GM10266 (cell line): Measurements from ENCODE around the gene HSPBP1.

Experiments
- DNase-seq: peaks from one replicate; pipeline ENCODE4 v3.0.0; 2012; ENCODE audit errors: extremely low spot score
- TF ChIP-seq, protein P1 (sequence below): IDR thresholded peaks from 2 replicates; pipeline ENCODE4 v1.5.1; 2012; ENCODE audit warnings: mild to moderate bottlenecking, low read depth; ENCODE audit not compliant: control insufficient read depth, insufficient read depth; ENCODE audit errors: missing control alignments

HSPBP1 gene

DNA sequence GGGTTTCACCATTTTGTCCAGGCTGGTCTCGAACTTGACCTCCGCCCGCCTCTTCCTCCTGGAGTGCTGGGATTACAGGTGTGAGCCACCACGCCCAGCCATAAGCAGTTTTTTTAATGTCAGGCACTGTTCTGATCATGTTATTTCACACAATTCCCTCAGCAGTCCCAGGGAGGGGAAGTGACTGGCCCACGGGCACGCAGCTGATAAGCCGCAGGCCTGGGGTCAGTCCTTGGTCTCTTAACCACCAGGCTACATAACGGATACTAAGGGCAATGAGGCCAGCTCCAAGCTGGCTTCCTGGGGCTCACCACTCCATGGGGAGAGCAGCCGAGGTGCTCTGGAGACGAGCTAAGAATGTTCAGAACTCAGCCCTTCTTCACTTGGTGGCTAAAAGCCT, 17.4 kb upstream of the HSPBP1 start:
- TF ChIP-seq, protein P1, sequence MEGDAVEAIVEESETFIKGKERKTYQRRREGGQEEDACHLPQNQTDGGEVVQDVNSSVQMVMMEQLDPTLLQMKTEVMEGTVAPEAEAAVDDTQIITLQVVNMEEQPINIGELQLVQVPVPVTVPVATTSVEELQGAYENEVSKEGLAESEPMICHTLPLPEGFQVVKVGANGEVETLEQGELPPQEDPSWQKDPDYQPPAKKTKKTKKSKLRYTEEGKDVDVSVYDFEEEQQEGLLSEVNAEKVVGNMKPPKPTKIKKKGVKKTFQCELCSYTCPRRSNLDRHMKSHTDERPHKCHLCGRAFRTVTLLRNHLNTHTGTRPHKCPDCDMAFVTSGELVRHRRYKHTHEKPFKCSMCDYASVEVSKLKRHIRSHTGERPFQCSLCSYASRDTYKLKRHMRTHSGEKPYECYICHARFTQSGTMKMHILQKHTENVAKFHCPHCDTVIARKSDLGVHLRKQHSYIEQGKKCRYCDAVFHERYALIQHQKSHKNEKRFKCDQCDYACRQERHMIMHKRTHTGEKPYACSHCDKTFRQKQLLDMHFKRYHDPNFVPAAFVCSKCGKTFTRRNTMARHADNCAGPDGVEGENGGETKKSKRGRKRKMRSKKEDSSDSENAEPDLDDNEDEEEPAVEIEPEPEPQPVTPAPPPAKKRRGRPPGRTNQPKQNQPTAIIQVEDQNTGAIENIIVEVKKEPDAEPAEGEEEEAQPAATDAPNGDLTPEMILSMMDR = no peak
- DNase-seq = no peak

DNA sequence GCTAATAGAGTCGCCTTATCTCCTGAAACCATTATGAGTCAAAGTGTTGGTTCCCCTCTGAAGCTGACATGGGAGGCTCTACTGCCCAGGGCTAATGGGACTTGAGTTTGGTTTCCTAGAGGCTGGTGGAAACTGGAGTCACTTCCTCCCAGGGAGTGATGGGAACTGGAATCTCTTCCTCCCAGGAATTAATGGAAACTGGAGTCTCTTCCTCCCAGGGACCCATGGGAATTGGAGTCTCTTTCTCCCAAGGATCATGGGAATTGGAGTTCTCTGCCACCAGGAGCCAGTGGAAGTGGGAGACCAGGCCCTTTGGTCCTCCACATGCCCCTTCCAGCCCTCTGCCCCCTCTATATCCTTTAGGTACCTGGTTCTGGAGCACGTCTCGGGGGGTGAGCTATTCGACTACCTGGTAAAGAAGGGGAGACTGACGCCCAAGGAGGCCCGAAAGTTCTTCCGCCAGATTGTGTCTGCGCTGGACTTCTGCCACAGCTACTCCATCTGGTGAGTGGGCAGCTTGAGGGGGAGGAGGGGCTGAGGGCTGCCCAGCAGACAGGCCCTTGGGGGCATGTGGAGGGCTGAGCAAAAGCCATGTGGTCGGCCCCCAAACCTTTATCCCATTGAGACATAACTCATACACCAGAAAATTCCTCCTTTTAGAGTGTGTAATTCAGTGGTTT, 9.3 kb upstream of the HSPBP1 start:
- DNase-seq = no peak
- TF ChIP-seq, protein P1 = no peak

DNA sequence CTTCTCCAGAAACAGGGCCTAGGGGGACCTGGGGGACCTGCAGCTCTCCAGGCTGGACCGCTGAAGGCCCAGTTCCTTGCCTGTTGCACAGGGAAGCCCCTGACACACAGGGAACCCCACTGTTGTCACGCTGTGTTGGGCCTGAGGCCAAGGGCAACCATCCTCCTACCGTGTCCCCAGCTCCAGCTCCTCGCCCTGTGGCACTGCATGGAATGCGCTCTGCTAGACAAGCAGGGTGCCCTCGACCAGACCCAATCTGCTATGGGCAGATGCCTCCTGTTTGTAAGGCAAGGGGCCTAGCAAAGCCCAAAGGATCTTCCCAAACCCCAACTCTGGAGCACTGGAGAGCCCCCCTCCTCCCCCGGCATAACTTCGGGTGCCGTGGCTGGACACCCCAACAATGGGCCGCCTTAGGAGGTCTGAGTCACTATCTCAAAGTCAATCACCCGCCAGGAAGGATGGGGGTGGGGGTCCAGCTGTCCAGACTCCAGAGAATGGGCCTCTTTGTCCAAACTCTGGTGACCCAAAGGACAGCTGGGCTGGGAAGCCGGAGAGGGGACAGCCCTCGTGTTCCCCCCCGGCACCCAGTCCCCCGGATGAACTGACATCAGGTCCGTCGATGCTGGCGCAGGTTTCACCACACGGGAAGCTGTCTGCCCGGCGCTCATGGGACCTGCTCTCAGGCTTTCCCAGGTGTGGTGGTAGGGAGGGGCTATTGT, 7.6 kb upstream of the HSPBP1 start:
- no peak for DNase-seq
- TF ChIP-seq, protein P1 = no peak

DNA sequence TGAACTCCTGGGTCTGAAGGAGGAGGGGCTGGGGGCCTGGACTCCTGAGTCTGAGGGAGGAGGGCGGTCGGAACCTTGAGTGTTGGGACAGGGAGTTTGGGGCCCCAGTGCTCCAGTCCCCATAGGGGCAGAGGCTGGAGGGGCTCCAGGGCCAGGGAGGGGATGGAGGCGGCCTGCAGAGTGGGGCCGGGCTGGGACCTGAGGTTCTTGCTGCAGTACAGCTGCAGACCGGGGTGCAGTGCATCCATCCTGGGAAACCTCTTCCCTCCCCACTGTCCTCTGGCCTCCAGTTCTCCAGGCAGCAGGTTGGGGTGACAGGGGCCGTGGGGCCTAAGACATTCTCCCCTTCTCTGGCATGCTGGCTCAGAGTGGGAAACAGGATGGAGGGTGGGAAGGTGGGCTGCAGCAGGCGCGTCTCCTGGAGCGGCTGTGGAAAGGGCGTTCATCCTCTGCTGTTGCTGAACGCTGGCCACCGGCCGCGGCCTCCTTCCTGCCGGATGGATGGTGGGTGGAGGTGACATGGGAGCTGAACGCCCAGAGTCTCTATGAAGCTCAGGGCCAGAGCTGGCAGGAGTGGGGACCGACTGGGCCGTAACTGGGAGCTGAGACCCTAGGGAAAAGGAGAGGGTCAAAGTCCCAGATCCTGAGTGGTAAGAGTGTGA, 5.5 kb upstream of the HSPBP1 start:
- DNase-seq = no peak
- TF ChIP-seq, protein P1 = no peak

DNA sequence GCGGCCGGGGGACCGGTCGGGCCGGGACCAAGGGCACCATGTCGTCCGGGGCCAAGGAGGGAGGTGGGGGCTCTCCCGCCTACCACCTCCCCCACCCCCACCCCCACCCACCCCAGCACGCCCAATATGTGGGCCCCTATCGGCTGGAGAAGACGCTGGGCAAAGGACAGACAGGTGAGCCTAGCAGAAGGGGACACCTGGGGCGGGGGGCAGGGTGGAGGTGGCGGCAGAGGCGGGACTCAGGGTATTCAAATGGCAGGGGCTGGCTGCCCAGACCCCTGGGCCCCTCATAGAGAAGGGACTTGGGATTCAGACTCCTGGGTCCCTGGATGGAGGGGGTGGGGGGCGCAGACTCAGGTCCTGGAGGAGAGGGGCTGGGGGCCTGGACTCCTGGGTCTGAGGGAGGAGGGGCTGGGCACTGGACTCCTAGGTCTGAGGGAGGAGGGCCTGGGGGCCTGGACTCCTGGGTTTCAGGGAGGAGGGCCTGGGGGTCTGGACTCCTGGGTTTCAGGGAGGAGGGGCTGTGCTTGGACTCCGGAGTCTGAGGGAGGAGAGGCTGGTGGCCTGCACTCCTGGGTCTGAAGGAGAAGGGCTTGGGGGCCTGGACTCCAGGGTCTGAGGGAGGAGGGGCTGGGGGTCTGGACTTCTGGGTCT, 4.6 kb upstream of the HSPBP1 start:
- no peak for DNase-seq

DNA sequence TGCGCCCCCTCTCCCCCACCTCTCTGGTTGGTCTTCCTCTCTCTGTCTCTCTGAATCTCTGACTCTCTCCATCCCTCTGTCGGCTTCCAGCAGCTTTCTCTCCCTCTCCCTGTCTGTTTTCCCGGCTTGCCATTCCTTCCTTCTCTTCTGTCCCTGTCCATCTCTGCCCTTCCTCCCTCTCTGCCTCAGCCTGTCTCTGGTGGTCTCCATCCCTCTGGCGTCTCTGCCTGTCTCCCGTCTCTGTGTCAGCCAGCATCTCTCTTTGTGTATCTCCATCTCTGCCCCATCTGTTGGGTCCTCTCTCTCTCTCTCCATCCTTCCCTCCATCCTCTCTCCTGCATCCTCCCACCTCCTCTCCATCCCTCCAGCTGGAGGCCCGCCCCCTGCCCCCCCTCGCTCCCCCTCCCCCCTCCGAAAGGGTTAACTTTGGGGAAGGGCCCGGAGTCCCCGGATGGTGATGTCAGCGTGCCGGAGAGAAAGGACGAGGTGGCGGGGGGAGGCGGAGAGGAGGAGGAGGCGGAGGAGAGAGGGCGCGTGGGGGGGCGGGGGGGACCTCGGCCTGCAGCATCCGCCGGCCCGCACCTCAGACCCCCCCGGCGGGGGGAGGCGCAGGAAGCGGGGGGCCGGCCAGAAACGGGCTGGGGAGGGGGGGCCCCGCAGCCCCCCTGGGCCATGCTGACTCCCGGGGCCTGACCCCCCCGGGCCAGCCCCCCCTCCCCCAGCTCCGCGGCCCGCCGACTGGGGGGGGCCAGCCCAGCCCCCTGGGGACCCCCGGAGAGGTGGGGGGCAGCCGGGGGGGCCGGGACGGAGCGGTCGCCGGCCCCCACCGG, 3.9 kb upstream of the HSPBP1 start, which contains the start of gene BRSK1:
Gene BRSK1, plus strand, starts transcription at position 450 of the 830 bp plus-strand sequence. CDS start 446 bp downstream, outside the sequence.
- TF ChIP-seq, protein P1 = no peak
- no peak for DNase-seq

More for the DNA sequence above, 4.6 kb upstream of the HSPBP1 start:
- TF ChIP-seq, protein P1 = no peak
